NCI-H748 (cell line): ENCODE results near the gene LRRC71.

Experiments used
- DNase-seq: peaks from one replicate; lab custom pipeline; 2025; ENCODE audit not compliant: unreplicated experiment; lab: John Stamatoyannopoulos, UW

LRRC71 gene

DNA sequence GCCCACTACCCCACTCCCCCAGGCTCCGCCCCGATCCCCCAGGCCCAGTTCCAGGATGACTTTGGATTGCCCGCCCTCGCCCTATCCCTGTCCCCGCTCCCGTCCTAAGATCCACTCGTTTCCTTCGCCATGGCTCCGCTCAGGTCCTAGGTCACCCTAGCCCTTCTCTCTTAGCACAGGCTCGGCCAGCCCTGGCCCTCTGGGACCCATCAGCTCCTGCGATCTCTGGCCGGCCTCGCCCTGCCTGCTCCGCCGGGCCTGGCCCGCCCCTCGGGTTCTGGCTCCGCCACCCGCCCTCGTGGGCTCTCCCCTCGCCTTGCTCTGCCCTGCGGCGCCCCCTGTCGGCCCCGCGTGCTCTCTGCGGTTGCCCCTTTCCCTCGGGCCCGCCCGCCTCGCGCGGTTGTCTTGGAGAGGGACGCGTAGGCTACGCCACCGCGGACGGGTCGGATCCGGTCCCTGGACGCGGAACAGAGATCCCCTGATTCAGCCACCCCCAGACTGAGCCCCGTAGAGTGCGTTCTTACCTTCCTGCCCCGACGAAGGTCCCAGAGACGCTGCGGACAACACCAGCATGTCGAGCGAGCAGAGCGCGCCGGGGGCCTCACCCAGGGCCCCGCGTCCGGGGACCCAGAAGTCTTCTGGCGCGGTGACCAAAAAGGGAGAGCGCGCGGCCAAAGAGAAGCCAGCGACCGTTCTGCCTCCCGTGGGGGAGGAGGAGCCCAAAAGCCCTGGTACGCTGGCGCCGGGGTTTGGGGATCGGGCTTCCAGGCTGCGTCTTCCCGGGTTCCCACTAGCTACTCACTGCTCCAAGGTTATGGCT is at the start of gene LRRC71:
TSS of gene LRRC71 (plus strand) at position 400 of the 820 bp plus-strand sequence. CDS start at position 572, 172 bp downstream.
- DNase-seq: peak; percentile 66

DNA sequence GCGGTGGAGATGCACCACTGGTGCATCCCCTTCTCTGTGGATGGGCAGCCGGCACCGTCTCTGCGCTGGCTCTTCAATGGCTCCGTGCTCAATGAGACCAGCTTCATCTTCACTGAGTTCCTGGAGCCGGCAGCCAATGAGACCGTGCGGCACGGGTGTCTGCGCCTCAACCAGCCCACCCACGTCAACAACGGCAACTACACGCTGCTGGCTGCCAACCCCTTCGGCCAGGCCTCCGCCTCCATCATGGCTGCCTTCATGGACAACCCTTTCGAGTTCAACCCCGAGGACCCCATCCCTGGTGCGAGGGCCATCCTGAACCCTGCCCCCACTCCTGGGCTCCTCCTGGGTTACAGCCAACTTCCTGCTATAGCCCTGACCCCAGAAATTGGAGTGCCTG is 46.8 kb upstream of the LRRC71 start:
- DNase-seq: no peak

GRCh38 chr1:156874142-156874541 is 46.3 kb upstream of the LRRC71 start:
- DNase-seq: no peak

- DNase-seq: no peak
Measured at GRCh38 chr1:156874572-156875340, 45.7 kb upstream of the LRRC71 start.

DNA sequence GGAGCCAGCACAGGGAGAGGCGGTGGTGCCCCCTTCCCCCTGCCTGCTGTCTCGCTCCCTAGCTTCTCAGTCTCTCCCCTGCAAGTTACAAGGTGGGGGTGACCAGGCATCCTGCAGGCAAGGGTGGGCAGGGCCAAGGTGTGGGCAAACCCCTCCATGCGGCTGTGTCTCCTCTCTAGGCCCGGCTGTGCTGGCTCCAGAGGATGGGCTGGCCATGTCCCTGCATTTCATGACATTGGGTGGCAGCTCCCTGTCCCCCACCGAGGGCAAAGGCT is 45.2 kb upstream of the LRRC71 start:
- no peak for DNase-seq

- no peak for DNase-seq
Measured at GRCh38 chr1:156876281-156876680, 44.2 kb upstream of the LRRC71 start.

- no peak for DNase-seq
Measured at GRCh38 chr1:156877433-156878170, 42.8 kb upstream of the LRRC71 start.

DNA sequence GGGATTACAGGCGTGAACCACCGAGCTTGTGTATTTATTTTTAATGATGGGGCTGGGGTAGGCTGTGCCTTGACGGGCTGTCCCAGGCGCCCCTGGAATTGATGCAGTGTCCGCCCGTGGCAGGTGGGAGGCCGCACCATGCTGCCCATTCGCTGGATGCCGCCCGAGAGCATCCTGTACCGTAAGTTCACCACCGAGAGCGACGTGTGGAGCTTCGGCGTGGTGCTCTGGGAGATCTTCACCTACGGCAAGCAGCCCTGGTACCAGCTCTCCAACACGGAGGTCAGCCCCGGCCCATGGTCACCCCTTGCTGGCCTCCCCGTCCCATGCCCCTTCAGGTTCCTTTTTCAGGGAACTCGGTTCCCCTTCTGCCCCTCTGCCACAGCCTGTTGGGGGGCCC is 40.6 kb upstream of the LRRC71 start:
- DNase-seq: no peak

GRCh38 chr1:156880473-156880872 is 40.0 kb upstream of the LRRC71 start:
- no peak for DNase-seq

DNA sequence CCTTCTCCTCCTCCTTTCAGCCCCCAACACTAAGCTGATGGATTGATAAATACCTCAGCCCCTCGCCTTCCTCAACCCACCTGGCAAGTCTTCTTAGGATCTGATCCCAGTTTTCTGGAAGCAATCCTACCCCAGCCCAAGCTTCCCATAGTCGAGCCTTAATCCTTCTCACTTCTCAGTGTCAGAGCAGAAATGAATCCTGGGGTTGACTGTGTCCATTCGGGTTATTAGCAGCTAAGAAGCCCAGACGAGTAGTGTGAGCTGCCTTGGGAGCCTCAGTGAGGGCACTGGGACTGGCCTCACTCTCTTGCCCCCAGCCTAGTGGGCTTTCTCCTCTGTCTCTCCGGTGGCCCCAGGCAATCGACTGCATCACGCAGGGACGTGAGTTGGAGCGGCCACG is 39.3 kb upstream of the LRRC71 start:
- DNase-seq: no peak

DNA sequence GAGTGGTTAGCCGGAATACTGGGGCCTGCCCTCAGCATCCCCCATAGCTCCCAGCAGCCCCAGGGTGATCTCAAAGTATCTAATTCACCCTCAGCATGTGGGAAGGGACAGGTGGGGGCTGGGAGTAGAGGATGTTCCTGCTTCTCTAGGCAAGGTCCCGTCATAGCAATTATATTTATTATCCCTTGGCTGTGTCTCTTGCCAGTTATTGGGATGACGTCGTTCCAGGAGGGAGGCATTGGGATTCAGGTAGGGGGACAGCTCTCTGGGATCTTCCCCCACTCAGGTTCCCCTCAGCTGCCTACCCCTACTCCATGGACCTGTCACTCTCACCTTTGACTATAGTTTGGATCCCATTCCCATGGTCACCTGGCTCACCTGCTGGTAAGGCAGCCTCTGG is 38.8 kb upstream of the LRRC71 start:
- no peak for DNase-seq

DNA sequence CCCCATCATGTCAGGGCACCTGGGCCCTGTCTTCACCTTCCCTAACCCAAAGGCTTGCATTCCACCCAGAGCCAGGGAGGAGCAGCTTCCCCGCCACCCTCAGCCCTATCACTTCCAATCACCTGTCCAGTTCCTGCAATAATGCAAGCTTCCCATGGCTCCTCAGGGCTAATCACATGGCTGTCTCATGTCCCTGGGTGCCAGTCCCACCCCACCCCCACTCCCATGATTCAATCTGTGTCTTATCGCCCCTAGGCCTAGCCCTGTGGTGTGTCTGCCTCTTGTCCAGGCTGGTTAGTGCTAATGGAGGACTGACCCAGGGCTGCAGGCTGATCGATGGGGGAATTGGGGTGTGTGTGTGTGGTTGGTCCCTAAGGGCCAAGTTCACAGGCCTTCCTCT is 37.9 kb upstream of the LRRC71 start:
- DNase-seq: no peak

DNA sequence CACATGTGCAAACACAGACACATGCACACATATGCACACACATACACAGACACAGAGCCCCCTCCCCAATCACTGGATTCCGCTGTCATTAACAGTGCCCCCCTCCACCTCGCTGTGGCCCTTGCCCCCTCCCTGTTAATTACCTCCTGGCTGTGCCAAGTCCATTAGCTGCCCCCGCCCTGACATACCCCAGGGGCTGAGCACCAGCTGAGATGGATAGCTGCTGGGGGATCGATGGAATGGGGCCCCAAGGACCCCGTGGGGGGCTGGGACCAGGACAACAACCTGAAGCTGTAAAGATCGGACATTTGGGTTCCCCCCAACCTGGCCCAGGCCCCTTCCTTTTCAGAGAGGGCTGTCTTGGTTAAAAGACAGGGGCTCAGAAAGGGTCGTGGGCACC is 36.5 kb upstream of the LRRC71 start:
- DNase-seq: no peak

DNA sequence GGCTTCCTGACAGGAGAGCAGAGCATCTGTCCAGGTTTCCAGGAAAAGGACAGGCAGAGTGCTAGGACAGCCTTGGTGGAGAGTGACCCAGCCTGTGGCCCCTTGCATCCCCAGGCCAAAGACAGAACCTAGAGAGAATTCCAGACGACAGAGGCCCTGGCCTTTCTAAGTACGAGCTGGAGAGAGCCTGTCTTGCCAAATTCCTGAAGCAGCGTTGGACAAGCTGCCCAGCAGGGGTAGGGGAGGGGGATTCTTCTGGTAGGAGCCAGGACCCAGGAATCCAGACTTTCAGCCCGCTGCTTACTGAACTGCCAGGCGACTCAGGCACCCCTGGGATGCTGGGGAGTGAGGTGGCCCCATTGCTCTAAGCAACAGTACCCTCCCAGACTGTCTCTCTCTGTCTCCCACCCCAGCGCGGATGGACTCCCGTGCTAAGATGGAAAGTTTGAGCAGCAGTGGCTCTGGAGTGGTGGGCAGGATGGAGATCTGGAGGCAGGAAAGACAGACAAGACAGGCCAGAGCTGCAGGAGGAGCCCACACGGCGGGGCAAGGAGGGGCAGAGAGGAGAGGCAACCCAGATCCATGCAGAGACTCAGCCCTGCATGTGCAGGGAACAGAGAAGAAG is 35.8 kb upstream of the LRRC71 start:
- DNase-seq: no peak

DNA sequence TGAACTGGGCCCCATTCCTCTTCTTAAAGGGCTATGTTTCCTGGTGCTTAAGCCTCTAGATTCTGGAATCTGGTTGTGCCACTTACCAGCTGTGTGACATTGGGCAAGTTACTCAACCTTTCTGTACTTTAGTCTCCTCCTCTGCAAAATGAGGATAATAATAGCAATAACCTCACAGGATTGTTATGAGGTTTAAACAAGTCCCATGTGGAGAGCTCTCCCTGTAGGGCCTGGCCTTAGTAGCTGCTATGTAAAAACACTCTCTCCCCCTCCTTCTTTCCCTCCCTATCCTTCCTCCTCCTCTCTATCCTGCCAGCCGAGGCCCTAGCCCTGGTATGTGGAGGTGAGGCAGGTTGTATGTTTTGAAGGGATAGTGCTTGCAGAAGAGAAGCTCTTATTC is 35.1 kb upstream of the LRRC71 start:
- no peak for DNase-seq

GRCh38 chr1:156885880-156886355 is 34.5 kb upstream of the LRRC71 start:
- no peak for DNase-seq

DNA sequence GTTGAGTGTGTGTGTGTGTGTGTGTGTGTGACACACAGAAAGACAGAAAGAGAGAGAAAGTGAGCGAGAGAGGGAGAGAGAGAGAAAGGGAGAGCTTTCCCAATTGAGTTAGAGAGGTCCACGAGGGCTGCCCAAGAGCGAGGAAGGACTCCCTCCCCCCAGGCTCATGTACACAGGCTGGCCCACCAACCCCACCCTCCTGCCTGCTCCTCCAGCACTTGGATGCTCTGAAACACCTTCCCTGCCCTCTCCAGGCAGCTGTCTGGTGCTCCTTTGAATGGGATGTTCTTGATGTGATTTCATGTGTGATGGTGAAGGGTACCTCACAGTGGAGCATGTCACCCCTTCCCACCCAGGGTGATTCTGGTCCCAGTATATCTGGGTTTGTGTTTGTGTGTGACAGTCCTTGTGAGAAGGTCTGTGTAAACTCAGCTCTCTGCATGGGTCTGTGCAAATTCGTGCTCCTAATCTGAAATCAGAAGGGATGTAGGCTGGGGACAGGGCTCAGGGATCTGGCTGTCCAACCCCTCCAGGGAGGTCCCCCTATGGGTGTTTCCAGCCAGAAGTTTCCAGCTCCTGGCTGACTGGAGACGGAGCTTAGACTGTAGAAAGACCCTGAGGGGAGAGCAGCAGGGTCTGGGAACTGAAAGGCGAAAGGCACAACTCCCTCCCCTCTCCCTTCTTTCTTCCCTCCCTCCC is 33.7 kb upstream of the LRRC71 start:
- DNase-seq: no peak

DNA sequence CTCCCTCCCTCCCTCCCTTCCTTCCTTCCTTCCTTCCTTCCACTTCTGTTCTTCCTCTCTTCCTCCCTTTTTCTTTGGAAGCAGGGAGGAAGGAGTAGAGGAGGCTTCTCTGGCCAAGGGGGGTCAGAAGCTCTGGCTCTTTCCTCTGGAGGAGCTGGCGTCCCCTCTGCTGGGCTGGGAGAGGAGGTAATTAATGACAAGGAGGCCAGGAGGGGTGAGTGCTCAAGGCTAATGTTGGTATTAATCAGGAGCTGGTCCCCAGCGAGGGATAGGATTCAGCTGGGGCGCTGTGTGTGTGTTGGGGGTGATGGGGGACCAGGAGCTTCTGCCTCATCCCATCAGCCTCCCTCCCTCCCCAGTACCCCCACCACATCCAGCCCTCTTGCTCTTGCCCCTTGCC is 33.1 kb upstream of the LRRC71 start:
- DNase-seq: no peak

- DNase-seq: no peak
Measured at GRCh38 chr1:156887734-156888133, 32.7 kb upstream of the LRRC71 start.

DNA sequence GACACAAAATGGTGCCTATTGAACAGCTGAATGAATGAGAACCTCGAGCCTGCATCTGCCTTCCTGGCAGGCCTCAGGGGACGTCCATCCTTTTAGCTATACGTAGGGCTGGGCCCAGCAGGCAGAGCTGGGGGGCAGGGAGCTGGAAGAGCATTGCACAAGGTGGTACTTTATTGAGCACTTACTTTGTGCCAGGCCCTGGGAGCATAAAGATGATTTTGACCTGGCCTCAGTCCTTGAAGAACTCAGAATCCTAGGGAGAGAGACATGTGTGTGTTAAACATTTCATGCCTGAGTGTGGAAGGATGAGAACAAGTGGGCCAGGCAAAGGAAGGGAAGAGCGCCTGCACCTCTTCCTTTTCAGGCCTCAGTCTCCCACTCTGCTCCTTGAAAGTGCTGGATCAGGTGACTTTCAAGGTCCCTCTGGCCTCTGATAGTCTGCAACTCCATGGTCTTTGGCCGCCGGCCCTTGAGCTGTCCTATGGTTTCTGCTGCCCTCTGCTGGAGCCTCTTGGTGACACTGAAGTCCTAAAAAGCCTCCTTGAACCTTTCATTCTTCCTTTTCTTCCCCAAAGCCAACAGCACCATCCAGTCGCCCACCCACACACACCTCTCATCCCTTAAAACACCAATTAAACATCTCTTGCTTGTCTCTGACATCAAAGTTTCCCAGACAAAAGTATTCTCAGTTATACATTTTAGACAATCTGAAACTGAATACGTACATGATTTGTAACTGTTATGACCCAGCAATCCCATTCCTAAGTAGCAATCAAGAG is 30.4 kb upstream of the LRRC71 start:
- DNase-seq: peak; percentile 78
